Duodenal mucosa (tissue), 2 donors: ENCODE data around the gene ILK.

ENCODE experiments used
- H3K27ac ChIP-seq: one replicate; pipeline ENCODE4 v1.7.0; 2013; ENCODE audit warnings: low read depth, low read length
- H3K27me3 ChIP-seq, 2 donors: one replicate each; pipeline ENCODE4 v1.7.0; 2013; ENCODE audit warnings: low read length in 2 of 2, control low read depth in 1 of 2; ENCODE audit not compliant: insufficient read depth in 2 of 2, control insufficient read depth in 1 of 2
- H3K36me3 ChIP-seq, 2 donors: one replicate each; pipeline ENCODE4 v1.7.0; 2013; ENCODE audit warnings: low read length in 2 of 2, control low read depth in 1 of 2; ENCODE audit not compliant: insufficient read depth in 2 of 2, control insufficient read depth in 1 of 2
- H3K4me1 ChIP-seq, 2 donors: one replicate each; pipeline ENCODE4 v1.7.0; 2013; ENCODE audit warnings: low read length in 2 of 2, control low read depth in 1 of 2; ENCODE audit not compliant: insufficient read depth in 2 of 2, control insufficient read depth in 1 of 2
- H3K4me3 ChIP-seq, 2 donors: one replicate each; pipeline ENCODE4 v1.7.0; 2013; ENCODE audit warnings: low read length in 2 of 2, low read depth in 1 of 2
- H3K9ac ChIP-seq, 2 donors: one replicate each; pipeline ENCODE4 v1.7.0; 2013; ENCODE audit warnings: low read length in 2 of 2, low read depth in 1 of 2
- H3K9me3 ChIP-seq, 2 donors: one replicate each; pipeline ENCODE4 v1.7.0; 2013; ENCODE audit warnings: low read length in 2 of 2, control low read depth in 1 of 2; ENCODE audit not compliant: control insufficient read depth in 1 of 2

The ILK gene

GRCh38 chr11:6606471-6607189 is 3.1 kb downstream of the ILK start:
- no peaks in the 10 kb centered on the region for H3K9me3 ChIP-seq
- peaks cover 53 to 74% of the 10 kb centered on the region in 2 donors for H3K4me1 ChIP-seq
- H3K4me3 ChIP-seq: peak overlapping the region; percentile 27 to 50
- H3K27me3 ChIP-seq: no peaks in the 10 kb centered on the region
- H3K9ac ChIP-seq: peak overlapping the region; percentile 7 to 49
- H3K36me3 ChIP-seq: peaks cover 37 to 39% of the 10 kb centered on the region in 2 donors
- H3K27ac ChIP-seq: peak overlapping the region; percentile 71

- H3K9me3 ChIP-seq: no peaks in the 10 kb centered on the region
- peak overlapping the region in 1 of 2 donors; percentile 50 for H3K4me3 ChIP-seq
- no peaks in the 10 kb centered on the region for H3K27me3 ChIP-seq
- H3K9ac ChIP-seq: peak overlapping the region; percentile 39 to 49
- peak overlapping the region; percentile 57 for H3K27ac ChIP-seq
- H3K4me1 ChIP-seq: peaks cover 48 to 68% of the 10 kb centered on the region in 2 donors
- peaks cover 35 to 37% of the 10 kb centered on the region in 2 donors for H3K36me3 ChIP-seq
Observed at GRCh38 chr11:6607190-6607795, 3.7 kb downstream of the ILK start.

GRCh38 chr11:6608011-6608410 is 4.4 kb downstream of the ILK start:
- Histone ChIP-seq H3K27ac (peak overlapping the region; percentile 57), H3K27me3 (no peaks in the 10 kb centered on the region), H3K9me3 (no peaks in the 10 kb centered on the region), H3K36me3 (peaks cover 35 to 37% of the 10 kb centered on the region in 2 donors), H3K9ac (peak overlapping the region; percentile 4 to 39), H3K4me3 (no peak overlapping the region), H3K4me1 (peaks cover 49 to 68% of the 10 kb centered on the region in 2 donors)

GRCh38 chr11:6608726-6609501 is 5.3 kb downstream of the ILK start:
- Histone ChIP-seq H3K27me3 (no peaks in the 10 kb centered on the region), H3K9me3 (no peaks in the 10 kb centered on the region), H3K36me3 (peaks cover 36 to 37% of the 10 kb centered on the region in 2 donors), H3K9ac (peak overlapping the region in 1 of 2 donors; percentile 14), H3K4me1 (peaks cover 55 to 71% of the 10 kb centered on the region in 2 donors), H3K4me3 (no peak overlapping the region), H3K27ac (peak overlapping the region; percentile 6)

GRCh38 chr11:6609502-6610015 is 6.0 kb downstream of the ILK start:
- H3K9ac ChIP-seq: peak overlapping the region in 1 of 2 donors; percentile 14
- no peak overlapping the region for H3K4me3 ChIP-seq
- no peaks in the 10 kb centered on the region for H3K9me3 ChIP-seq
- peaks cover 54 to 69% of the 10 kb centered on the region in 2 donors for H3K4me1 ChIP-seq
- H3K36me3 ChIP-seq: peaks cover 42 to 43% of the 10 kb centered on the region in 2 donors
- no peaks in the 10 kb centered on the region for H3K27me3 ChIP-seq
- peak overlapping the region; percentile 6 for H3K27ac ChIP-seq

- Histone ChIP-seq H3K4me3 (peak overlapping the region; percentile 87), H3K27me3 (no peaks in the 10 kb centered on the region), H3K4me1 (peaks cover 43 to 59% of the 10 kb centered on the region in 2 donors), H3K9me3 (no peaks in the 10 kb centered on the region), H3K27ac (peak overlapping the region; percentile 85), H3K9ac (peak overlapping the region; percentile 86 to 87), H3K36me3 (peaks cover 51 to 53% of the 10 kb centered on the region in 2 donors)
Observed at GRCh38 chr11:6610591-6610990, 7.0 kb downstream of the ILK start.

GRCh38 chr11:6611092-6611962 is 7.8 kb downstream of the ILK start:
- Histone ChIP-seq H3K9me3 (no peaks in the 10 kb centered on the region), H3K36me3 (peaks cover 55 to 60% of the 10 kb centered on the region in 2 donors), H3K4me1 (peaks cover 40 to 52% of the 10 kb centered on the region in 2 donors), H3K9ac (peak overlapping the region; percentile 86 to 87), H3K27ac (peak overlapping the region; percentile 85), H3K27me3 (no peaks in the 10 kb centered on the region), H3K4me3 (peak overlapping the region; percentile 87)

GRCh38 chr11:6611963-6612212 is 8.3 kb downstream of the ILK start:
- Histone ChIP-seq H3K36me3 (peaks cover 55 to 66% of the 10 kb centered on the region in 2 donors), H3K27me3 (no peaks in the 10 kb centered on the region)

GRCh38 chr11:6612213-6613041 is 8.9 kb downstream of the ILK start, which contains the start of gene TAF10:
Gene TAF10 (minus strand): TSS chr11:6612216. CDS start chr11:6612189, 27 bp downstream.
- Histone ChIP-seq H3K4me3 (peak within 1 kb of the TSS; percentile 87 to 88), H3K36me3 (peaks cover 55 to 68% of the 10 kb centered on the region in 2 donors), H3K4me1 (peaks cover 34 to 44% of the 10 kb centered on the region in 2 donors), H3K27ac (peak within 1 kb of the TSS; percentile 99), H3K9me3 (no peaks in the 10 kb centered on the region), H3K9ac (peak within 1 kb of the TSS; percentile 98 to 100), H3K27me3 (no peaks in the 10 kb centered on the region)

More at GRCh38 chr11:6611963-6612212, 8.3 kb downstream of the ILK start:
- Histone ChIP-seq H3K4me1 (peaks cover 34 to 46% of the 10 kb centered on the region in 2 donors), H3K27ac (peak overlapping the region; percentile 85), H3K4me3 (peak overlapping the region; percentile 87), H3K9ac (peak overlapping the region; percentile 86 to 87), H3K9me3 (no peaks in the 10 kb centered on the region)
